Measurements from ENCODE around the gene CAMTA1.

DNA sequence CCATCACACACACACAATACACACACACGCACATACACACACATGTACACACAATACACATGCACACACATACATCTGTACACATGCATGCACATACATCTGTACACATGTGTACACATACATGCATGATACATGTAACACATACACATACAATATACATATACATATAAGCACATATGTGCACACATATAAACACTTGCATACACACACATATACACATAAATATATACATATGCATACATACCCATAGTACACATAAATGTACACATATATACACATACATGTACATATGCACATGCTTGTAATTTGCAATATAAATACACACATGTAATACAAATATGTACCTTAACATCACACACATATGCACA, 703.2 kb downstream of the CAMTA1 start:
- TF ChIP-seq CTCF (optimal IDR thresholded peaks at IDR 0.05 in 1 of 3, IDR thresholded peaks at IDR 0.05 in 1 of 3, conservative IDR thresholded peaks at IDR 0.05 in 1 of 3; ENCODE audit: extremely low read depth in 1 of 3, insufficient read depth in 2 of 3, low read length in 3 of 3) (no peak), EZH2 (IDR thresholded peaks at IDR 0.05; ENCODE audit: low read length) (no peak)

Data from keratinocyte (primary cell).